GM12878 (cell line): ENCODE measurements around the gene GPBP1L1. TPM values are rescaled to one million over a fixed set of nuclear protein-coding genes. Genes with fewer than 3 reads are reported as not detected.

Experiments
- ATAC-seq: fragments of 200-7000 bp; cut with Tn5 transposase; 3 replicates; pipeline ENCODE4 v1.9.1; 2020; ENCODE audit warnings: mild to moderate bottlenecking, moderate library complexity
- BruUV-seq: library from RNA; stranded (reverse); fragments of 400-500 nt; replicated peaks from 2 replicates; lab custom pipeline; 2021; lab: Mats Ljungman, UMichigan
- CTCF ChIA-PET: fragments of 300-600 bp; sonication (Branson Sonifier 250); formaldehyde crosslinking; extraction: SDS; loops from one replicate; lab custom pipeline; 2021; ENCODE audit warnings: inconsistent platforms; lab: Yijun Ruan, JAX
- POLR2A ChIA-PET: fragments of 350-600 bp; formaldehyde crosslinking; extraction: SDS; loops from one replicate; lab custom pipeline; 2021; ENCODE audit warnings: inconsistent platforms; lab: Charles Lee
- RAD21 ChIA-PET: fragments of 300-600 bp; sonication (Branson Sonifier 250); formaldehyde crosslinking; loops from one replicate; lab custom pipeline; 2023; ENCODE audit warnings: antibody characterized with exemption; ENCODE audit not compliant: unreplicated experiment; lab: Charles Lee
- SMC1A ChIA-PET: fragments of 300-600 bp; sonication (Branson Sonifier 250); formaldehyde crosslinking; loops from one replicate; lab custom pipeline; 2023; ENCODE audit not compliant: unreplicated experiment, uncharacterized antibody; lab: Charles Lee
- DNase-seq: peaks from one replicate; pipeline ENCODE4 v3.0.0-alpha.2; 2011; ENCODE audit warnings: low read depth, low spot score
- FAIRE-seq: peaks from 3 replicates; lab custom pipeline; 2011; peaks lifted over from hg19 to GRCh38; lab: Jason Lieb, UNC
- H2AFZ ChIP-seq: 2 replicates; pipeline ENCODE4 v1.6.0; 2011; ENCODE audit warnings: low read depth, low read length, control low read depth; ENCODE audit not compliant: control insufficient read depth
- H3K27ac ChIP-seq: 2 replicates; pipeline ENCODE4 v1.5.1; 2011; ENCODE audit warnings: control low read depth; ENCODE audit not compliant: control insufficient read depth, insufficient read depth
- H3K27me3 ChIP-seq, 2 experiments: replicated peaks in 1 of 2; 2 replicates each; pipeline versions ENCODE4 v1.6.0 to v1.6.1; 2011; ENCODE audit warnings: low read length in 1 of 2; ENCODE audit not compliant: control insufficient read depth in 2 of 2, insufficient read depth in 2 of 2
- H3K36me3 ChIP-seq, 2 experiments: 2 replicates each; pipeline ENCODE4 v1.5.1; 2011; ENCODE audit warnings: low read length in 1 of 2; ENCODE audit not compliant: control insufficient read depth in 2 of 2, insufficient read depth in 2 of 2
- H3K4me1 ChIP-seq: 2 replicates; pipeline ENCODE4 v1.6.1; 2011; ENCODE audit warnings: mild to moderate bottlenecking, low read length, moderate library complexity, mixed read lengths; ENCODE audit not compliant: control insufficient read depth, insufficient read depth
- H3K4me2 ChIP-seq: 2 replicates; pipeline ENCODE4 v1.6.0; 2011; ENCODE audit warnings: control low read depth; ENCODE audit not compliant: control insufficient read depth, insufficient read depth
- H3K4me3 ChIP-seq: fragments of 200-600 bp; sonication (generic); 2 replicates; pipeline ENCODE4 v1.5.1; 2016
- H3K79me2 ChIP-seq: 2 replicates; pipeline ENCODE4 v1.6.0; 2011; ENCODE audit warnings: low read length; ENCODE audit not compliant: control insufficient read depth, insufficient read depth
- H3K9ac ChIP-seq: 2 replicates; pipeline ENCODE4 v1.8.0; 2011; ENCODE audit warnings: low read length, control low read depth, mixed read lengths; ENCODE audit not compliant: control insufficient read depth, insufficient read depth
- H3K9me3 ChIP-seq: replicated peaks from 3 replicates; pipeline ENCODE4 v1.5.1; 2011; ENCODE audit warnings: mild to moderate bottlenecking, low read length; ENCODE audit not compliant: control insufficient read depth, insufficient read depth
- H4K20me1 ChIP-seq: 2 replicates; pipeline ENCODE4 v1.6.0; 2011; ENCODE audit not compliant: control insufficient read depth, insufficient read depth
- BCL11A ChIP-seq: IDR thresholded peaks from 2 replicates; pipeline ENCODE4 v1.6.1; 2011; ENCODE audit warnings: low read depth, low read length
- EZH2 ChIP-seq: IDR thresholded peaks from 2 replicates; pipeline ENCODE4 v1.6.1; 2012; ENCODE audit warnings: low read depth, mild to moderate bottlenecking, control low read depth, inconsistent platforms, low read length, borderline replicate concordance; ENCODE audit not compliant: control insufficient read depth
- RELA ChIP-seq: fragments of 450-650 bp; IDR thresholded peaks from 2 replicates; pipeline ENCODE4 v1.8.0; 2014; ENCODE audit warnings: borderline replicate concordance; ENCODE audit not compliant: partially characterized antibody
- WGBS: methylation state at CpG from one replicate; pipeline ENCODE4 v1.1.6; 2016; ENCODE audit warnings: low lambda C conversion rate; ENCODE audit not compliant: insufficient replicate concordance, insufficient coverage; ENCODE audit errors: missing lambda C conversion rate; 5-methylcytosine and 5-hydroxymethylcytosine counted together
- in situ Hi-C: fragments of 300-500 bp; cut with MboI; formaldehyde crosslinking; loops from 9 replicates; pipeline ENCODE4 v1.14.3; 2018; ENCODE audit warnings: mixed read lengths
- intact Hi-C: fragments of 100-400 bp; cut with micrococcal nuclease; formaldehyde crosslinking; loops from one replicate; pipeline ENCODE4 v1.14.2; 2022; ENCODE audit not compliant: unreplicated experiment
- polyA plus RNA-seq, 11 experiments: library from polyadenylated mRNA; depleted of rRNA in 4 of 11; unstranded in 6 of 11; stranded (reverse) in 5 of 11; fragments of >200 nt; fragmentation: Nextera tagmentation in 4 of 11; fragmentation: Illumina TruSeq in 1 of 11; extraction: Ambion mirVana in 4 of 11; extraction: Trizol in 1 of 11; gene quantifications; 1 replicate in 1 of 11; 2 replicates in 10 of 11; pipeline versions ENCODE4 v1.2.1 to v1.2.3, GENCODE V29; 2011 to 2016; ENCODE audit warnings: inconsistent platforms in 2 of 11, missing spikeins in 2 of 11, low read depth in 1 of 11
- total RNA-seq, 4 experiments: library from RNA; depleted of rRNA in 3 of 4; stranded (reverse); fragments of >200 nt in 3 of 4; fragmentation: Illumina TruSeq in 1 of 4; extraction: Trizol in 1 of 4; gene quantifications; 2 replicates each; pipeline versions ENCODE4 v1.2.1 to v1.2.3, GENCODE V29; 2013 to 2021
- TF ChIP-seq, protein P1 (sequence below): fragments of 450-650 bp; IDR thresholded peaks from 2 replicates; pipeline ENCODE4 v1.6.1; 2017; ENCODE audit warnings: borderline replicate concordance
- TF ChIP-seq, protein P2 (sequence below): fragments of 150-350 bp; IDR thresholded peaks from 2 replicates; pipeline ENCODE4 v1.6.1; 2014; ENCODE audit warnings: mild to moderate bottlenecking, low read depth, low read length

GPBP1L1 gene
- total and polyA plus RNA-seq, 10 of the 15 experiments (the other 5 are each of a cell fraction or from before 2014, with no cell fraction given), result 37.3 to 91.6 (median 81.2) TPM

- Histone ChIP-seq H3K36me3 (peaks cover 0 to 3% of the 10 kb centered on the region in 2 experiments; a peak in 1 of 4 replicates), H3K79me2 (no peaks in the 10 kb centered on the region), H3K9ac (no peak overlapping the region), H3K4me3 (no peak overlapping the region), H3K27ac (no peak overlapping the region), H3K27me3 (no peaks in the 10 kb centered on the region), H4K20me1 (no peaks in the 10 kb centered on the region), H3K9me3 (no peaks in the 10 kb centered on the region), H3K4me2 (no peak overlapping the region), H2AFZ (no peak overlapping the region), H3K4me1 (no peaks in the 10 kb centered on the region)
- intact Hi-C loops (no loop called here), in situ Hi-C loops (no loop called here)
- ChIA-PET POLR2A (no interaction called here), CTCF (interaction anchor here (0.6 kb wide), 1 partner anchor 260 kb away, joined by 4 read pairs; no protein-coding TSS in a partner anchor), RAD21 (no interaction called here), SMC1A (no interaction called here)
- no peak for DNase-seq
- 96% methylated on average over 3 of the region's 3 CpGs for WGBS
- no TSS peak for BruUV-seq
- TF ChIP-seq EZH2 (no peak), RELA (no peak), BCL11A (no peak)
- TF ChIP-seq, protein P1, sequence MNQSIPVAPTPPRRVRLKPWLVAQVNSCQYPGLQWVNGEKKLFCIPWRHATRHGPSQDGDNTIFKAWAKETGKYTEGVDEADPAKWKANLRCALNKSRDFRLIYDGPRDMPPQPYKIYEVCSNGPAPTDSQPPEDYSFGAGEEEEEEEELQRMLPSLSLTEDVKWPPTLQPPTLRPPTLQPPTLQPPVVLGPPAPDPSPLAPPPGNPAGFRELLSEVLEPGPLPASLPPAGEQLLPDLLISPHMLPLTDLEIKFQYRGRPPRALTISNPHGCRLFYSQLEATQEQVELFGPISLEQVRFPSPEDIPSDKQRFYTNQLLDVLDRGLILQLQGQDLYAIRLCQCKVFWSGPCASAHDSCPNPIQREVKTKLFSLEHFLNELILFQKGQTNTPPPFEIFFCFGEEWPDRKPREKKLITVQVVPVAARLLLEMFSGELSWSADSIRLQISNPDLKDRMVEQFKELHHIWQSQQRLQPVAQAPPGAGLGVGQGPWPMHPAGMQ, result no peak
- TF ChIP-seq, protein P2, sequence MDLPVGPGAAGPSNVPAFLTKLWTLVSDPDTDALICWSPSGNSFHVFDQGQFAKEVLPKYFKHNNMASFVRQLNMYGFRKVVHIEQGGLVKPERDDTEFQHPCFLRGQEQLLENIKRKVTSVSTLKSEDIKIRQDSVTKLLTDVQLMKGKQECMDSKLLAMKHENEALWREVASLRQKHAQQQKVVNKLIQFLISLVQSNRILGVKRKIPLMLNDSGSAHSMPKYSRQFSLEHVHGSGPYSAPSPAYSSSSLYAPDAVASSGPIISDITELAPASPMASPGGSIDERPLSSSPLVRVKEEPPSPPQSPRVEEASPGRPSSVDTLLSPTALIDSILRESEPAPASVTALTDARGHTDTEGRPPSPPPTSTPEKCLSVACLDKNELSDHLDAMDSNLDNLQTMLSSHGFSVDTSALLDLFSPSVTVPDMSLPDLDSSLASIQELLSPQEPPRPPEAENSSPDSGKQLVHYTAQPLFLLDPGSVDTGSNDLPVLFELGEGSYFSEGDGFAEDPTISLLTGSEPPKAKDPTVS, result no peak
- FAIRE-seq, result no peak
- no peak for ATAC-seq
These were observed 30.4 kb upstream of the GPBP1L1 start for GRCh38 chr1:45716700-45717099.
